GM12878 (cell line): ENCODE measurements around the gene TSGA10.

Experiments used
- ATF2 ChIP-seq: IDR thresholded peaks from 2 replicates; pipeline ENCODE4 v1.6.1; 2012; ENCODE audit warnings: low read length, inconsistent platforms
- CBX3 ChIP-seq: fragments of 200-600 bp; sonication (generic); IDR thresholded peaks from 2 replicates; pipeline ENCODE4 v1.6.1; 2016; ENCODE audit warnings: low read depth, borderline replicate concordance
- FOXM1 ChIP-seq: IDR thresholded peaks from 2 replicates; pipeline ENCODE4 v1.6.1; 2012; ENCODE audit warnings: low read depth, mild to moderate bottlenecking, inconsistent platforms, low read length, moderate library complexity
- KDM1A ChIP-seq: fragments of 200-600 bp; sonication (generic); IDR thresholded peaks from 2 replicates; pipeline ENCODE4 v1.6.1; 2016; ENCODE audit warnings: borderline replicate concordance
- LARP7 ChIP-seq: fragments of 450-650 bp; IDR thresholded peaks from 2 replicates; pipeline ENCODE4 v1.6.1; 2017; ENCODE audit warnings: mild to moderate bottlenecking
- TF ChIP-seq, protein P1 (sequence below), 3 experiments: IDR thresholded peaks in 2 of 3; conservative IDR thresholded peaks in 1 of 3; 2 replicates each; pipeline ENCODE4 v1.5.1; 2011; ENCODE audit warnings: low read depth in 3 of 3, low read length in 3 of 3, mild to moderate bottlenecking in 3 of 3, control low read depth in 2 of 3, moderate library complexity in 2 of 3, inconsistent platforms in 1 of 3, mixed read lengths in 1 of 3; ENCODE audit not compliant: control insufficient read depth in 2 of 3, insufficient read depth in 1 of 3; ENCODE audit errors: extremely low read depth in 1 of 3
- TF ChIP-seq, protein P2 (sequence below): IDR thresholded peaks from 2 replicates; pipeline ENCODE4 v1.6.1; 2012; ENCODE audit warnings: mild to moderate bottlenecking, low read depth, low read length

DNA sequence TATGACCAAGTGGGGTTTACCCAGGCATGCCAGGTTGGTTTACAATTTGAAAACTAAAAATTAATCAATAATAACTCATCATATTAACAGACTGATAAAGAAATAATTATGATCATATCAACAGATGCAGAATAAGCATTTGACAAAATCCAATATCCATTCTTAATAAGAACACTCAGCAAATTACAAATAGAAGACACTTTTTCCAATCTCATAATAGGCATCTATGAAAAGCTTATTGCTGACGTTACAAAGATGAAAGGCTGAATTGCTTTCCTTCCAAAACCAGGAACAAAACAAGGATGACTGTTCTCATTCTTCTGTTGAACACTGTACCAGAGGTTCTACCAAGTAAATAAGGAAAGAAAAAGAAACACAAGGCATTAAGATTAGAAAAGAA is 68.4 kb downstream of the TSGA10 start:
- TF ChIP-seq, protein P1, sequence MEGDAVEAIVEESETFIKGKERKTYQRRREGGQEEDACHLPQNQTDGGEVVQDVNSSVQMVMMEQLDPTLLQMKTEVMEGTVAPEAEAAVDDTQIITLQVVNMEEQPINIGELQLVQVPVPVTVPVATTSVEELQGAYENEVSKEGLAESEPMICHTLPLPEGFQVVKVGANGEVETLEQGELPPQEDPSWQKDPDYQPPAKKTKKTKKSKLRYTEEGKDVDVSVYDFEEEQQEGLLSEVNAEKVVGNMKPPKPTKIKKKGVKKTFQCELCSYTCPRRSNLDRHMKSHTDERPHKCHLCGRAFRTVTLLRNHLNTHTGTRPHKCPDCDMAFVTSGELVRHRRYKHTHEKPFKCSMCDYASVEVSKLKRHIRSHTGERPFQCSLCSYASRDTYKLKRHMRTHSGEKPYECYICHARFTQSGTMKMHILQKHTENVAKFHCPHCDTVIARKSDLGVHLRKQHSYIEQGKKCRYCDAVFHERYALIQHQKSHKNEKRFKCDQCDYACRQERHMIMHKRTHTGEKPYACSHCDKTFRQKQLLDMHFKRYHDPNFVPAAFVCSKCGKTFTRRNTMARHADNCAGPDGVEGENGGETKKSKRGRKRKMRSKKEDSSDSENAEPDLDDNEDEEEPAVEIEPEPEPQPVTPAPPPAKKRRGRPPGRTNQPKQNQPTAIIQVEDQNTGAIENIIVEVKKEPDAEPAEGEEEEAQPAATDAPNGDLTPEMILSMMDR (IDR thresholded peaks at IDR 0.05 in 2 of 3, conservative IDR thresholded peaks at IDR 0.05 in 1 of 3; ENCODE audit: control insufficient read depth in 2 of 3, extremely low read depth in 1 of 3, insufficient read depth in 1 of 3, low read depth in 3 of 3, low read length in 3 of 3) = no peak
- TF ChIP-seq FOXM1 (no peak), CBX3 (no peak), ATF2 (no peak), KDM1A (no peak), LARP7 (no peak)
- TF ChIP-seq, protein P2, sequence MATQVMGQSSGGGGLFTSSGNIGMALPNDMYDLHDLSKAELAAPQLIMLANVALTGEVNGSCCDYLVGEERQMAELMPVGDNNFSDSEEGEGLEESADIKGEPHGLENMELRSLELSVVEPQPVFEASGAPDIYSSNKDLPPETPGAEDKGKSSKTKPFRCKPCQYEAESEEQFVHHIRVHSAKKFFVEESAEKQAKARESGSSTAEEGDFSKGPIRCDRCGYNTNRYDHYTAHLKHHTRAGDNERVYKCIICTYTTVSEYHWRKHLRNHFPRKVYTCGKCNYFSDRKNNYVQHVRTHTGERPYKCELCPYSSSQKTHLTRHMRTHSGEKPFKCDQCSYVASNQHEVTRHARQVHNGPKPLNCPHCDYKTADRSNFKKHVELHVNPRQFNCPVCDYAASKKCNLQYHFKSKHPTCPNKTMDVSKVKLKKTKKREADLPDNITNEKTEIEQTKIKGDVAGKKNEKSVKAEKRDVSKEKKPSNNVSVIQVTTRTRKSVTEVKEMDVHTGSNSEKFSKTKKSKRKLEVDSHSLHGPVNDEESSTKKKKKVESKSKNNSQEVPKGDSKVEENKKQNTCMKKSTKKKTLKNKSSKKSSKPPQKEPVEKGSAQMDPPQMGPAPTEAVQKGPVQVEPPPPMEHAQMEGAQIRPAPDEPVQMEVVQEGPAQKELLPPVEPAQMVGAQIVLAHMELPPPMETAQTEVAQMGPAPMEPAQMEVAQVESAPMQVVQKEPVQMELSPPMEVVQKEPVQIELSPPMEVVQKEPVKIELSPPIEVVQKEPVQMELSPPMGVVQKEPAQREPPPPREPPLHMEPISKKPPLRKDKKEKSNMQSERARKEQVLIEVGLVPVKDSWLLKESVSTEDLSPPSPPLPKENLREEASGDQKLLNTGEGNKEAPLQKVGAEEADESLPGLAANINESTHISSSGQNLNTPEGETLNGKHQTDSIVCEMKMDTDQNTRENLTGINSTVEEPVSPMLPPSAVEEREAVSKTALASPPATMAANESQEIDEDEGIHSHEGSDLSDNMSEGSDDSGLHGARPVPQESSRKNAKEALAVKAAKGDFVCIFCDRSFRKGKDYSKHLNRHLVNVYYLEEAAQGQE = no peak
